ENCODE measurements around the gene COMMD6. TPM values are rescaled to one million over a fixed set of nuclear protein-coding genes. Genes with fewer than 3 reads are reported as not detected.

COMMD6 gene
- polyA plus RNA-seq, 1 experiment, result 351 TPM

GRCh38 chr13:75514080-75514995, 23.3 kb downstream of the COMMD6 start:
- peaks cover 8% of the 10 kb centered on the region; the same call in 1 of the 2 replicates for H3K9me3 ChIP-seq (ENCODE audit: control insufficient read depth, insufficient read depth, low read length)
- H3K27me3 ChIP-seq (ENCODE audit: control insufficient read depth, insufficient read depth, low read length), result no peaks in the 10 kb centered on the region
- no peak for TF ChIP-seq CTCF (IDR thresholded peaks at IDR 0.05; ENCODE audit: low read depth, low read length)
- ChIA-PET POLR2A (no interaction called here), CTCF (interaction anchor here (1.0 to 1.1 kb wide), 2 partner anchors 32 to 143 kb away, joined by 3 to 5 read pairs; partner anchors contain the start of gene TBC1D4)
- no peak overlapping the region for H3K27ac ChIP-seq (ENCODE audit: low read depth, low read length)
- no peak for DNase-seq (ENCODE audit: low read depth, low spot score)
- no peak overlapping the region for H3K4me3 ChIP-seq (ENCODE audit: low read depth, low read length)

DNA sequence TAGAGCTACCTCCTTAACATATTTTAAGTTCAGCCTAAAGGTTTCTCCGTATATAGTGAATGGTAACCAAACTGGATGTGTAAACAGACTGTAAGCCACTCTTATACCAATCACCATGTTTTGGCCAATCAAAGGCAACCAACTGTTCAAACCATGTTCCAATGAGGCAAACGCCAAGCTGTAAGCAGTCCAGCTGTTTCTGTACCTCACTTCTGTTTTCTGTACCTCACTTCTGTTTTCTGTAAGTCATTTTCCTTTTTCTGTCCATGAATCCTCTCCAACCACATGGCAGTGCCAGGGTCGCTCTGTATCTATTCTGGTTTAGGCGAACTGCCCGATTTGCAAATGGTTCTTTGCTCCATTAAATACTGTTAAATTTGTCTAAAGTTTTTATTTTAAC, 24.4 kb downstream of the COMMD6 start:
- TF ChIP-seq CTCF (IDR thresholded peaks at IDR 0.05; ENCODE audit: low read depth, low read length), result no peak
- Histone ChIP-seq H3K9me3 (ENCODE audit: control insufficient read depth, insufficient read depth, low read length) (peaks cover 1% of the 10 kb centered on the region; the same call in 1 of the 2 replicates), H3K27me3 (ENCODE audit: control insufficient read depth, insufficient read depth, low read length) (no peaks in the 10 kb centered on the region), H3K27ac (ENCODE audit: low read depth, low read length) (no peak overlapping the region), H3K4me3 (ENCODE audit: low read depth, low read length) (no peak overlapping the region)
- POLR2A ChIA-PET, result no interaction called here
- CTCF ChIA-PET, result interaction anchor here (1.1 kb wide), 1 partner anchor 31 kb away, joined by 5 read pairs; the partner anchor contains the start of gene TBC1D4
- no peak for DNase-seq (ENCODE audit: low read depth, low spot score)

- Histone ChIP-seq H3K27ac (ENCODE audit: low read depth, low read length) (no peak overlapping the region), H3K4me3 (ENCODE audit: low read depth, low read length) (no peak overlapping the region), H3K27me3 (ENCODE audit: control insufficient read depth, insufficient read depth, low read length) (no peaks in the 10 kb centered on the region), H3K9me3 (ENCODE audit: control insufficient read depth, insufficient read depth, low read length) (no peaks in the 10 kb centered on the region)
- no peak for TF ChIP-seq CTCF (IDR thresholded peaks at IDR 0.05; ENCODE audit: low read depth, low read length)
- CTCF ChIA-PET, result no interaction called here
- no peak for DNase-seq (ENCODE audit: low read depth, low spot score)
- POLR2A ChIA-PET, result interaction anchor here (0.6 to 0.7 kb wide), 2 partner anchors 12 to 29 kb away, joined by 3 to 6 read pairs; no protein-coding TSS in a partner anchor
These were observed 25.4 kb downstream of the COMMD6 start for GRCh38 chr13:75512253-75512652.

DNA sequence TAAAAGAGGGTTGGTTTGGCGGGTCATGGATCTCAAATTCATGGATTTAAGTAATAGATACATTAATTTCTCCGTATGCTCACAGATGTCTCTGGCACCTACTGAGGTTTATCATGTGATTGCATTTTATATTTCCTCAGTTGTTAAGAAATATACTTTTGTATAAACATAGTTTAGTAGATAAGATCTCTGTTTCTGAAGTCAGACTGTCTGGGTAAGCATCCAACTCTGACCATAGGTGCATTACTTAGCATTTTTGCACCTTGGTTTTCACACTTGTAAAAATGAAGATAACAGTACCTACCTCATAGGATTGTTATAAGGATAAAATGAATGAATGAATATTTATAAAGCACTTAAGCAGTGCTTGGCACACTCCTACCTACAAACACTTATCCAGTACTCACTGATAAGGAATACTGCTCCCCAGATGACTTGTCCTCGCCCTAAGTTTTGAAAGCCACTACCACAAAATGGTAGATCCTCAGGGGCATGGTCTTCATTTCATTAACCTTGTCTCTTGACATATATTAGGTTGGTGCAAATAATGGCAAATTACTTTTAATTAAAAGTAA, 26.5 kb downstream of the COMMD6 start:
- Histone ChIP-seq H3K27me3 (ENCODE audit: control insufficient read depth, insufficient read depth, low read length) (no peaks in the 10 kb centered on the region), H3K27ac (ENCODE audit: low read depth, low read length) (no peak overlapping the region), H3K9me3 (ENCODE audit: control insufficient read depth, insufficient read depth, low read length) (no peaks in the 10 kb centered on the region), H3K4me3 (ENCODE audit: low read depth, low read length) (no peak overlapping the region)
- TF ChIP-seq CTCF (IDR thresholded peaks at IDR 0.05; ENCODE audit: low read depth, low read length), result no peak
- DNase-seq (ENCODE audit: low read depth, low spot score), result no peak
- ChIA-PET CTCF (interaction anchor here (1.5 kb wide), 1 partner anchor 29 kb away, joined by 9 read pairs; the partner anchor contains the start of gene TBC1D4), POLR2A (no interaction called here)

Measured in AG04450 (cell line).